Activated naive CD4-positive, alpha-beta T cell treated with anti-CD3 and anti-CD28 coated beads, Interleukin-2, amount 50 U/mL, for 72 hours (primary cell): ENCODE measurements around the gene ULK3. TPM values are rescaled to one million over a fixed set of nuclear protein-coding genes. Genes with fewer than 3 reads are reported as not detected.

Experiments
- ATAC-seq, 2 donors: fragments of 150-1000 bp; cut with Tn5 transposase; 2 replicates each; pipeline ENCODE4 v1.10.0; 2021; ENCODE audit warnings: mild to moderate bottlenecking in 2 of 2, moderate library complexity in 2 of 2
- DNase-seq, 2 donors: peaks; one replicate each; pipeline ENCODE4 v3.0.0; 2021 to 2022; ENCODE audit warnings: low spot score in 2 of 2
- H3K27ac Mint-ChIP-seq, 2 donors: one replicate each; pipeline ENCODE4 v1.8.0; 2022; ENCODE audit warnings: mild to moderate bottlenecking in 2 of 2, mixed read lengths in 2 of 2
- H3K36me3 Mint-ChIP-seq, 2 donors: one replicate each; pipeline ENCODE4 v1.8.0; 2022; ENCODE audit warnings: mixed read lengths in 2 of 2
- H3K9me3 Mint-ChIP-seq, 2 donors: one replicate each; pipeline ENCODE4 v1.8.0; 2022; ENCODE audit warnings: mixed read lengths in 2 of 2
- total RNA-seq, 2 donors: library from RNA; stranded (reverse); gene quantifications; one replicate each; pipeline ENCODE4 v1.2.3, GENCODE V29; 2022

ULK3 gene
- total RNA-seq, 2 donors from 2014 or later: 37.6 to 50.3 TPM

GRCh38 chr15:74821091-74821789, 21.7 kb downstream of the ULK3 start:
- ATAC-seq (no peak), DNase-seq (no peak)
- Mint-ChIP-seq H3K27ac (no peak overlapping the region), H3K36me3 (no peaks in the 10 kb centered on the region), H3K9me3 (no peaks in the 10 kb centered on the region)

- DNase-seq: no peak
- no peak for ATAC-seq
- Mint-ChIP-seq H3K9me3 (no peaks in the 10 kb centered on the region), H3K36me3 (no peaks in the 10 kb centered on the region), H3K27ac (no peak overlapping the region)
Observed at GRCh38 chr15:74820056-74820455, 22.9 kb downstream of the ULK3 start.

- Mint-ChIP-seq H3K9me3 (no peaks in the 10 kb centered on the region), H3K36me3 (no peaks in the 10 kb centered on the region), H3K27ac (peak overlapping the region in 1 of 2 donors; percentile 84)
- no peak for DNase-seq
- no peak for ATAC-seq
Observed at GRCh38 chr15:74817370-74817737, 25.6 kb downstream of the ULK3 start.

GRCh38 chr15:74816624-74817369, 26.2 kb downstream of the ULK3 start:
- no peak for ATAC-seq
- no peak for DNase-seq
- H3K9me3 Mint-ChIP-seq: no peaks in the 10 kb centered on the region
- peak overlapping the region in 1 of 2 donors; percentile 84 for H3K27ac Mint-ChIP-seq
- H3K36me3 Mint-ChIP-seq: no peaks in the 10 kb centered on the region

- Mint-ChIP-seq H3K27ac (peak overlapping the region in 1 of 2 donors; percentile 17), H3K9me3 (no peaks in the 10 kb centered on the region), H3K36me3 (no peaks in the 10 kb centered on the region)
- DNase-seq (no peak), ATAC-seq (no peak)
Observed at GRCh38 chr15:74815961-74816360, 27.0 kb downstream of the ULK3 start.

GRCh38 chr15:74815121-74815934, 27.6 kb downstream of the ULK3 start:
- Mint-ChIP-seq H3K36me3 (no peaks in the 10 kb centered on the region), H3K9me3 (no peaks in the 10 kb centered on the region), H3K27ac (peak overlapping the region; percentile 17 to 65)
- DNase-seq (no peak), ATAC-seq (no peak)

GRCh38 chr15:74812533-74812932, 30.4 kb downstream of the ULK3 start, which contains the start of gene LMAN1L:
Gene LMAN1L, plus strand, starts transcription at chr15:74812835. Its CDS starts 20 bp downstream, at chr15:74812855.
- Mint-ChIP-seq H3K36me3 (no peaks in the 10 kb centered on the region), H3K9me3 (no peaks in the 10 kb centered on the region), H3K27ac (peak within 1 kb of the TSS in 1 of 2 donors; percentile 8)
- peak in 1 of 2 donors; percentile 20 for ATAC-seq
- no peak for DNase-seq

- no peak for DNase-seq
- Mint-ChIP-seq H3K27ac (peak overlapping the region in 1 of 2 donors; percentile 36), H3K9me3 (no peaks in the 10 kb centered on the region), H3K36me3 (peaks cover 0 to 2% of the 10 kb centered on the region in 2 donors)
- ATAC-seq: no peak
Observed at GRCh38 chr15:74809956-74810355, 33.0 kb downstream of the ULK3 start.

GRCh38 chr15:74809242-74809641, 33.7 kb downstream of the ULK3 start:
- peak overlapping the region; percentile 36 to 77 for H3K27ac Mint-ChIP-seq
- ATAC-seq: no peak
- peaks cover 0 to 8% of the 10 kb centered on the region in 2 donors for H3K36me3 Mint-ChIP-seq
- H3K9me3 Mint-ChIP-seq: no peaks in the 10 kb centered on the region
- DNase-seq: no peak

- H3K36me3 Mint-ChIP-seq: peaks cover 0 to 12% of the 10 kb centered on the region in 2 donors
- DNase-seq (no peak), ATAC-seq (no peak)
- H3K9me3 Mint-ChIP-seq: no peaks in the 10 kb centered on the region
- H3K27ac Mint-ChIP-seq: peak overlapping the region; percentile 10 to 77
Observed at GRCh38 chr15:74808840-74809229, 34.1 kb downstream of the ULK3 start.

- H3K9me3 Mint-ChIP-seq: no peaks in the 10 kb centered on the region
- H3K27ac Mint-ChIP-seq: peak overlapping the region; percentile 69 to 84
- ATAC-seq (no peak), DNase-seq (no peak)
- H3K36me3 Mint-ChIP-seq: peaks cover 0 to 14% of the 10 kb centered on the region in 2 donors
Observed at GRCh38 chr15:74808078-74808839, 34.7 kb downstream of the ULK3 start.

GRCh38 chr15:74807282-74807681, 35.7 kb downstream of the ULK3 start:
- DNase-seq: no peak
- Mint-ChIP-seq H3K27ac (peak overlapping the region; percentile 69 to 84), H3K9me3 (no peaks in the 10 kb centered on the region), H3K36me3 (peaks cover 0 to 18% of the 10 kb centered on the region in 2 donors)
- peak in 1 of 2 donors; percentile 11 for ATAC-seq

GRCh38 chr15:74804935-74805334, 38.0 kb downstream of the ULK3 start:
- Mint-ChIP-seq H3K27ac (peak overlapping the region; percentile 35 to 93), H3K9me3 (no peaks in the 10 kb centered on the region), H3K36me3 (peaks cover 0 to 18% of the 10 kb centered on the region in 2 donors)
- ATAC-seq: no peak
- no peak for DNase-seq

- Mint-ChIP-seq H3K36me3 (peaks cover 0 to 21% of the 10 kb centered on the region in 2 donors), H3K9me3 (no peaks in the 10 kb centered on the region), H3K27ac (peak overlapping the region in 1 of 2 donors; percentile 35)
- ATAC-seq (no peak), DNase-seq (no peak)
Observed at GRCh38 chr15:74802862-74803447, 40.0 kb downstream of the ULK3 start.

- peak overlapping the region in 1 of 2 donors; percentile 51 for H3K27ac Mint-ChIP-seq
- DNase-seq (no peak), ATAC-seq (no peak)
- no peaks in the 10 kb centered on the region for H3K9me3 Mint-ChIP-seq
- peaks cover 0 to 22% of the 10 kb centered on the region in 2 donors for H3K36me3 Mint-ChIP-seq
Observed at GRCh38 chr15:74802290-74802689, 40.7 kb downstream of the ULK3 start.
